Measurements from ENCODE around the gene BTF3. TPM values are rescaled to one million over a fixed set of nuclear protein-coding genes. Genes with fewer than 3 reads are reported as not detected.

Gene BTF3
- total RNA-seq, 1 donor from 2014 or later = 664 TPM

GRCh38 chr5:73539730-73540129 is 41.5 kb downstream of the BTF3 start:
- Mint-ChIP-seq H3K27ac (peak overlapping the region; percentile 83), H3K4me3 (no peak overlapping the region), H3K27me3 (peaks cover 21% of the 10 kb centered on the region), H3K36me3 (no peaks in the 10 kb centered on the region), H3K9me3 (no peaks in the 10 kb centered on the region), H3K4me1 (ENCODE audit: unreplicated experiment) (no peaks in the 10 kb centered on the region)
- TF ChIP-seq CTCF (conservative IDR thresholded peaks at IDR 0.05) = no peak
- DNase-seq (ENCODE audit: extremely low spot score, unreplicated experiment) = no peak

- Mint-ChIP-seq H3K4me1 (ENCODE audit: unreplicated experiment) (no peaks in the 10 kb centered on the region), H3K27ac (peak overlapping the region; percentile 83), H3K36me3 (no peaks in the 10 kb centered on the region), H3K9me3 (no peaks in the 10 kb centered on the region), H3K27me3 (peaks cover 21% of the 10 kb centered on the region), H3K4me3 (no peak overlapping the region)
- no peak for TF ChIP-seq CTCF (conservative IDR thresholded peaks at IDR 0.05)
- DNase-seq (ENCODE audit: extremely low spot score, unreplicated experiment) = no peak
Observed at GRCh38 chr5:73540192-73540591, 42.0 kb downstream of the BTF3 start.

GRCh38 chr5:73542020-73542419 is 43.8 kb downstream of the BTF3 start:
- H3K27ac Mint-ChIP-seq = no peak overlapping the region
- no peaks in the 10 kb centered on the region for H3K4me1 Mint-ChIP-seq (ENCODE audit: unreplicated experiment)
- no peak for DNase-seq (ENCODE audit: extremely low spot score, unreplicated experiment)
- H3K9me3 Mint-ChIP-seq = no peaks in the 10 kb centered on the region
- H3K27me3 Mint-ChIP-seq = peaks cover 18% of the 10 kb centered on the region
- H3K36me3 Mint-ChIP-seq = no peaks in the 10 kb centered on the region
- no peak for TF ChIP-seq CTCF (conservative IDR thresholded peaks at IDR 0.05)
- no peak overlapping the region for H3K4me3 Mint-ChIP-seq

- no peak overlapping the region for H3K4me3 Mint-ChIP-seq
- no peak for DNase-seq (ENCODE audit: extremely low spot score, unreplicated experiment)
- no peak overlapping the region for H3K27ac Mint-ChIP-seq
- TF ChIP-seq CTCF (conservative IDR thresholded peaks at IDR 0.05) = no peak
- peaks cover 17% of the 10 kb centered on the region for H3K27me3 Mint-ChIP-seq
- no peaks in the 10 kb centered on the region for H3K9me3 Mint-ChIP-seq
- H3K36me3 Mint-ChIP-seq = no peaks in the 10 kb centered on the region
- no peaks in the 10 kb centered on the region for H3K4me1 Mint-ChIP-seq (ENCODE audit: unreplicated experiment)
Observed at GRCh38 chr5:73544429-73545402, 46.5 kb downstream of the BTF3 start.

DNA sequence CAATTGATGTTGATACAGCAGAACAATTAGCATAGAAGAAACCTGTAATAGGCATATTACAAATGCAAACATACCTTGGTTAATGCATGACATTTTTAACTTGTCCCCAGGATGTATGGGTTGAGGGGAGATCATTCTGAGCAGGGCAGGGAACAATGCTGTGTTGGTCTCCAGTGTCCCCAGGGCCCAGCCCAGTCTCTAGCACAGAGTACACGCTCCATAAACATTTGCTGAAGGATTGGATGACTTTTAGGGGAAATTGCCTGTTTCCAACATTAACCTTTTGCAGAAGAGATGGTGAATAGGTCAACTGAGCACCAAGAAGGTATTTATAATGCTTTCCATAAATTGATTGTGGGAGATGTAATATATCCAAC is 47.1 kb downstream of the BTF3 start:
- Mint-ChIP-seq H3K36me3 (no peaks in the 10 kb centered on the region), H3K27ac (no peak overlapping the region)

More for the DNA sequence above, 47.1 kb downstream of the BTF3 start:
- no peaks in the 10 kb centered on the region for H3K9me3 Mint-ChIP-seq
- no peak for DNase-seq (ENCODE audit: extremely low spot score, unreplicated experiment)
- H3K4me3 Mint-ChIP-seq = no peak overlapping the region
- peaks cover 11% of the 10 kb centered on the region for H3K27me3 Mint-ChIP-seq
- TF ChIP-seq CTCF (conservative IDR thresholded peaks at IDR 0.05) = no peak
- no peaks in the 10 kb centered on the region for H3K4me1 Mint-ChIP-seq (ENCODE audit: unreplicated experiment)

Data from type B pancreatic cell (in vitro differentiated cells).